Neural cell (in vitro differentiated cells): ENCODE results near the gene SLC25A4. TPM values are rescaled to one million over a fixed set of nuclear protein-coding genes. Genes with fewer than 3 reads are reported as not detected.

Source experiments
- H2AFZ ChIP-seq: fragments of 200-600, 300-800 bp; sonication (generic), shearing (Covaris generic); 2 replicates; pipeline ENCODE4 v1.6.0; 2014; ENCODE audit warnings: low read depth, mild to moderate bottlenecking, antibody characterized with exemption, low read length, moderate library complexity
- H3F3A ChIP-seq: fragments of 200-600 bp; shearing (Covaris generic); 2 replicates; pipeline ENCODE4 v1.6.1; 2016; ENCODE audit warnings: mild to moderate bottlenecking, moderate library complexity, mixed read lengths, antibody characterized with exemption, low read length; ENCODE audit not compliant: insufficient read depth, poor library complexity, severe bottlenecking
- H3K27ac ChIP-seq: fragments of 200-600, 300-800 bp; sonication (generic), shearing (Covaris generic); 2 replicates; pipeline ENCODE4 v1.5.1; 2014; ENCODE audit warnings: mild to moderate bottlenecking, low read length, moderate library complexity
- H3K27me3 ChIP-seq: fragments of 300-800, 200-600 bp; sonication (generic), shearing (Covaris generic); 2 replicates; pipeline ENCODE4 v1.6.0; 2014; ENCODE audit warnings: mild to moderate bottlenecking, low read depth, low read length, moderate library complexity; ENCODE audit not compliant: insufficient read depth
- H3K36me3 ChIP-seq: fragments of 300-800, 200-600 bp; sonication (generic), shearing (Covaris generic); 2 replicates; pipeline ENCODE4 v1.5.1; 2014; ENCODE audit warnings: mild to moderate bottlenecking, antibody characterized with exemption, low read length, moderate library complexity; ENCODE audit not compliant: insufficient read depth
- H3K4me2 ChIP-seq: fragments of 300-800, 200-600 bp; sonication (generic), shearing (Covaris generic); 2 replicates; pipeline ENCODE4 v1.6.0; 2014; ENCODE audit warnings: mild to moderate bottlenecking, low read length
- H3K4me3 ChIP-seq: fragments of 300-800, 200-600 bp; sonication (generic), shearing (Covaris generic); 2 replicates; pipeline ENCODE4 v1.5.1; 2014; ENCODE audit warnings: mild to moderate bottlenecking, low read length, moderate library complexity
- H3K79me2 ChIP-seq: fragments of 200-600 bp; shearing (Covaris generic); replicated peaks from 2 replicates; pipeline ENCODE4 v1.6.0; 2014; ENCODE audit warnings: mild to moderate bottlenecking, low read length, moderate library complexity; ENCODE audit not compliant: insufficient read depth
- H3K9ac ChIP-seq: fragments of 300-800, 200-600 bp; sonication (generic), shearing (Covaris generic); 2 replicates; pipeline ENCODE4 v1.6.1; 2016; ENCODE audit warnings: mild to moderate bottlenecking, low read length, mixed read lengths
- H3K9me2 ChIP-seq: fragments of 200-600 bp; shearing (Covaris generic); 2 replicates; pipeline ENCODE4 v1.6.1; 2016; ENCODE audit warnings: mild to moderate bottlenecking, low read length, mixed read lengths; ENCODE audit not compliant: insufficient read depth
- H3K9me3 ChIP-seq: fragments of 200-600, 300-800 bp; sonication (generic), shearing (Covaris generic); 2 replicates; pipeline ENCODE4 v1.6.1; 2016; ENCODE audit warnings: mild to moderate bottlenecking, mixed run types, low read length, moderate library complexity, mixed read lengths
- H4K20me1 ChIP-seq: fragments of 200-600 bp; shearing (Covaris generic); 2 replicates; pipeline ENCODE4 v1.6.1; 2016; ENCODE audit warnings: mild to moderate bottlenecking, mixed run types; ENCODE audit not compliant: insufficient read depth
- CTCF ChIP-seq: fragments of 450-650 bp; IDR thresholded peaks from 2 replicates; pipeline ENCODE4 v1.5.1; 2014; ENCODE audit warnings: antibody characterized with exemption, mild to moderate bottlenecking, moderate library complexity; ENCODE audit not compliant: poor library complexity, severe bottlenecking
- EP300 ChIP-seq: fragments of 450-650 bp; conservative IDR thresholded peaks from 2 replicates; pipeline ENCODE4 v1.6.1; 2014; ENCODE audit warnings: antibody characterized with exemption, mild to moderate bottlenecking, moderate library complexity; ENCODE audit not compliant: poor library complexity, severe bottlenecking
- EZH2 ChIP-seq: fragments of 200-600, 300-800 bp; shearing (Covaris generic), sonication (generic); IDR thresholded peaks from 2 replicates; pipeline ENCODE4 v1.6.1; 2014; ENCODE audit warnings: antibody characterized with exemption, low read length, borderline replicate concordance, mild to moderate bottlenecking; ENCODE audit not compliant: insufficient read depth, poor library complexity, severe bottlenecking
- MXI1 ChIP-seq: fragments of 450-650 bp; conservative IDR thresholded peaks from 2 replicates; pipeline ENCODE4 v1.6.1; 2014; ENCODE audit warnings: antibody characterized with exemption, mild to moderate bottlenecking; ENCODE audit not compliant: poor library complexity, severe bottlenecking
- POLR2AphosphoS5 ChIP-seq: IDR thresholded peaks from 2 replicates; pipeline ENCODE4 v1.6.1; 2012
- RAD21 ChIP-seq: fragments of 450-650 bp; conservative IDR thresholded peaks from 2 replicates; pipeline ENCODE4 v1.6.1; 2014; ENCODE audit warnings: antibody characterized with exemption, mild to moderate bottlenecking, moderate library complexity
- REST ChIP-seq: IDR thresholded peaks from 2 replicates; pipeline ENCODE4 v1.6.1; 2012; ENCODE audit warnings: borderline replicate concordance
- SMC3 ChIP-seq: fragments of 450-650 bp; conservative IDR thresholded peaks from 2 replicates; pipeline ENCODE4 v1.6.1; 2014; ENCODE audit warnings: antibody characterized with exemption, mild to moderate bottlenecking, moderate library complexity; ENCODE audit not compliant: poor library complexity
- TAF1 ChIP-seq: IDR thresholded peaks from 2 replicates; pipeline ENCODE4 v1.6.1; 2012; ENCODE audit warnings: low read depth
- polyA plus RNA-seq: library from polyadenylated mRNA; depleted of rRNA; stranded (reverse); fragments of >200 nt; gene quantifications from 2 replicates; pipeline ENCODE4 v1.2.3, GENCODE V29; 2014

The SLC25A4 gene
- polyA plus RNA-seq, 1 donor from 2014 or later = 140 TPM

- Histone ChIP-seq H3K4me2 (no peak overlapping the region), H3F3A (no peaks in the 10 kb centered on the region), H3K27me3 (no peaks in the 10 kb centered on the region)
Observed at GRCh38 chr4:185110375-185110823, 32.7 kb upstream of the SLC25A4 start.

GRCh38 chr4:185112104-185112503, 31.0 kb upstream of the SLC25A4 start:
- Histone ChIP-seq H3K4me3 (no peak overlapping the region), H3K9ac (no peak overlapping the region), H3F3A (no peaks in the 10 kb centered on the region), H3K9me2 (no peaks in the 10 kb centered on the region), H2AFZ (no peak overlapping the region), H3K27me3 (no peaks in the 10 kb centered on the region), H3K36me3 (no peaks in the 10 kb centered on the region), H3K9me3 (no peaks in the 10 kb centered on the region), H4K20me1 (no peaks in the 10 kb centered on the region), H3K27ac (no peak overlapping the region), H3K79me2 (no peaks in the 10 kb centered on the region), H3K4me2 (no peak overlapping the region)
- TF ChIP-seq EZH2 = no peak
- TF ChIP-seq RAD21 = no peak
- TF ChIP-seq POLR2AphosphoS5 = no peak
- no peak for TF ChIP-seq TAF1
- TF ChIP-seq SMC3 = no peak
- TF ChIP-seq CTCF = no peak
- TF ChIP-seq EP300 = no peak

More at GRCh38 chr4:185110375-185110823, 32.7 kb upstream of the SLC25A4 start:
- Histone ChIP-seq H3K27ac (no peak overlapping the region), H3K4me3 (no peak overlapping the region), H3K9me2 (no peaks in the 10 kb centered on the region), H3K36me3 (no peaks in the 10 kb centered on the region), H3K9me3 (no peaks in the 10 kb centered on the region), H4K20me1 (no peaks in the 10 kb centered on the region), H2AFZ (no peak overlapping the region), H3K9ac (no peak overlapping the region), H3K79me2 (no peaks in the 10 kb centered on the region)
- TF ChIP-seq RAD21 (no peak), SMC3 (no peak), TAF1 (no peak), MXI1 (no peak), CTCF (no peak), EZH2 (no peak), EP300 (no peak), POLR2AphosphoS5 (no peak), REST (no peak)
